DMS79 (cell line): ENCODE results near the gene TCF15.
"Not testable (repeated sequence)": the region's sequence is repeated elsewhere in the genome, so short reads cannot be mapped to it uniquely, and the experiment has no call there.

ENCODE experiments used
- DNase-seq: peaks from one replicate; lab custom pipeline; 2025; lab: John Stamatoyannopoulos, UW

TCF15 gene

DNA sequence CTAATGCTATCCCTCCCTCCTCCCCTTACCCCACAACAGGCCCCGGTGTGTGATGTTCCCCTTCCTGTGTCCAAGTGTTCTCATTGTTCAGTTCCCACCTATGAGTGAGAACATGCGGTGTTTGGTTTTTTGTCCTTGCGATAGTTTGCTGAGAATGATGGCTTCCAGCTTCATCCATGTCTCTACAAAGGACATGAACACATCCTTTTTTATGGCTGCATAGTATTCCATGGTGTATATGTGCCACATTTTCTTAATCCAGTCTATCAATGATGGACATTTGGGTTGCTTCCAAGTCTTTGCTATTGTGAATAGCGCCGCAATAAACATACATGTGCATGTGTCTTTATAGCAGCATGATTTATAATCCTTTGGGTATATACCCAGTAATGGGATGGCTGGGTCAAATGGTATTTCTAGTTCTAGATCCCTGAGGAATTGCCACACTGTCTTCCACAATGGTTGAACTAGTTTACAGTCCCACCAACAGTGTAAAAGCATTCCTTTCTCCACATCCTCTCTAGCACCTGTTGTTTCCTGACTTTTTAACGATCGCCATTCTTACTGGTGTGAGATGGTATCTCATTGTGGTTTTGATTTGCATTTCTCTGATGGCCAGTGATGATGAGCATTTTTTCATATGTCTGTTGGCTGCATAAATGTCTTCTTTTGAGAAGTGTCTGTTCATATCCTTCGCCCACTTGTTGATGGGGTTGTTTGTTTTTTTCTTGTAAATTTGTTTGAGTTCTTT, 31.0 kb downstream of the TCF15 start:
- DNase-seq, result not testable (repeated sequence)

DNA sequence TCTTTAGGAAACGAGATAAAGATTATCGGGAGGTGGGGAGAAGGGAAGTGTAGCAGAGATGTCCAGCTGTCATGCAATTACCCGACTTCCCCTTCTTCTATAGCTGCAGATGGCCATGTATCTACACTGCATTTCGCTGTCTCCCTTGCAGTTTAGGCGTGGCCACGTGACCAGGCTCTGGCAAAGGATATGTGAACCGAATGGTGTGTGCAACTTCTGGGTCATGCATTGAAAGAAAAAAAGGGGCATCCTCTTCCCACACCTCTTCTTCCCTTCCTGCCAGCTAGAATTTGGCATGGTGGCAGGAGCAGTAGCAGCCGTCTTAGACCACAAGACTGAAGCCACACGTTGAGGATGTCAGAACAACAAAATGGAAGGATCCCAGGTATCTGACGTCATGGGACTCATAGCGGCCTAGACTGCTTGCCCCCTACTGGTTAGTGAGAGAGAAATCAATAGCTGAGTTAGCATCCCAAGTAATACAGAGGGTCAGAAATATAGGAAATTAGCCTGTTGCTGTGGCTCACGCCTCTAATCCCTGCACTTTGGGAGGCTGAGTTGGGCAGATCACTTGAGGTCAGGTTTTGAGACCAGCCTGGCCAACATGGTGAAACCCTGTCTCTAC, 32.8 kb downstream of the TCF15 start:
- no peak for DNase-seq

DNA sequence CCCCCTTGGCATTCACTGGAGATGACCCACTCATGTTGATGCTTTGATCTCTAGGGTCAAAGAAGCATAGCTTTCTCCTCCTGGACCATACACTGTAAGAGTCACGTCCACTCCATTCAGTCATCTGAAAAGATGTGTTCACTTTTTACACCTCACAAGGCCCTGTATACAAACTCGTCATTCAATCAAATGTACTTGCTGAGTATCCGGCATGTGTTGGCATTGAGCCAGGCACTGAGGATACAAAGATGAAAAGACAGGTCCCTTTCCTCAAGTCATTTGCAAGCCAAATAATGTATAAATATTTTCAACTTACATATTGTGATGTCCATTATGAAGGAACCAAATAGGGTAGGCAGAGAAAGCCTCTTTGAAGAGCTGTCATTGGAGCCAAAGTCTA, 34.0 kb downstream of the TCF15 start:
- no peak for DNase-seq

DNA sequence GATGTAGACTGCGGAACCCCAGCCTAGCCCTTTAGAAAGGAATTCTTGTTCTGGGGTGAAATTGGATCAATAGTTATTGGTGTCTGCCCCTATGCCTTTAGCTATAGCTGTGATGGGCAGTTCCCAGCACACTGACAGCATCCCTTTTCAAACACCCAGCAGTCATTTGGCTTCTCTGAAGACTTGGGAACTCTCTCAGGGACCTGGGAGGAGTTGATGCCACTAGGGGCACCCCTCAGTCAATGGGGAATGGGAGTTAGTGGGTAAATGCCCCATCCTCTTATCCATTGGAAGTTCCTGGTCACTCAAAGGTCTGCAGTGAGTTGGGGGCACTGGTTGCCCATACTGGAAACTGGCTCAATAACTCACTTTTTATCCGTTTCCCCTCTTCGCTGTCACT, 34.9 kb downstream of the TCF15 start:
- no peak for DNase-seq

DNA sequence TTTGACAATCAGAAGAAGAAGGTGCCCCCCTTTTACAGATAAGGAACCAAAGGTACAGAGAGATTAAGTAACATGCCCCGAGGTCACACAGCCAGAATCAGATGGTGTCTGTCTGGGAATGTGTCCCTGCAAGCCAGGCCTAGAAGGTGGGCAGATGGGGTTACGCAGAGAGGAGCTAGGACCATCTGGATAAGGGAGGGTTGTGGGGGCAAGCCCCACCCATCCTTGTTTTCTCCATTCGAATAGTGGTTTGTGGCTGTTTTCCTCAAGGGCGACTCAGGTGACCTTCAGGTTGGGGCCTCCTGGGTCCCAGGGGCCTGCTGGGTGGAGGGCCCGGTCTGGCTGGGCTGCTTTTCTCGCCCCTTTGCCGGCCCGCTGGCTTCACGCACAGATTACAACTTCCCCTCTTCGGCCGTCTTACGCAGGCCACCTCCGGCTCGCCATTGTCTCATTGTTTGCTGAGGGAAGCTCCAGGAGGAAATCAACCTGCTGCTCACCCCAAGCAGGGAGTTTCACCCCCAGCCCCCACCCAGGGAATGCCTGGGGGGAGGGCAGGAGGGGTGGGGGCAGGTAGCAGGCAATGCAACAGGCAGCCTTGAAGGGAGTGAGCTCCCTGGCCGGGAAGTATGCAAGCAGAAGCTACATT, 35.7 kb downstream of the TCF15 start:
- DNase-seq, result no peak

DNA sequence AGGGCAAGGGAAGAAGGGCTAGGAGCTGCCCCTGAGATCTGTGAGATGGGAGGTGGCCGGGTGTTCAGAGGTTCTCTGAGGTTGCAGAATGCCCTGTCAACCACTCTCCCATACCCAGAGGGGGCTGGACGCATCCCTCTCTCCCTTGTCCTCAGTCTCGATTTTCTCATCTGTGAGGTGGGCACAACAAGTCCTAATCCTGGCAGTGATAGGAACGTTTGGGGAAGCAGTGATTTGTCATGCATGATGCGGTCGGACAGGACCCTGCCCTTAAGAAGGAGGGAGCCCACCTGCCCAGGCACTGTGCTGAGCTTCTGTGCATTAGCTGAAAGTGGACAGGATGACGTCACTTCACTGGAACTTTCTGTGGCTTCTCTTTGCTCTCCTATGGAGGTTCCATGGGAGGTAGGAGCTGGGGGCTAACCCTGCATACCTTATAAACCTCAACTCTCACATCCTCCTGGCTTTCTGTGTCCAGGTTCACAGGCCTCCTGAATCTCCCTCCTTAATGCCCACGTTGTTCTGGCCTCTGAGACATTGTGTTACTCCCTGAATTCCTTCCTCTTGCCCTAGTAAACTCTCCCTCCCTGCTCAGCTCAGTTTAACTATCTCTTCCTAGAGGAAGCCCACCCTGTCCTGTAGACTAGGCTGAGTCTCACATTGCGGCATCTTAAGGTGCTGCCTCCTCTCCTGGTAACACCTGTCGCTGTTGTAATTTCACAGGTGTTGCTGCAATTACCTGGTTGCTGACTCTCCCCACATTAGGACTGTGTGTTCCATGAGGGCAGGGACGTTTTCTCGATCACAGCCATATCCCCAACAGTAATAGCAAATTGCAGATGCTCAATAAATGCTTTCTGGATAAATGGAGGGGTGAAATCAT, 36.5 kb downstream of the TCF15 start:
- DNase-seq, result no peak

DNA sequence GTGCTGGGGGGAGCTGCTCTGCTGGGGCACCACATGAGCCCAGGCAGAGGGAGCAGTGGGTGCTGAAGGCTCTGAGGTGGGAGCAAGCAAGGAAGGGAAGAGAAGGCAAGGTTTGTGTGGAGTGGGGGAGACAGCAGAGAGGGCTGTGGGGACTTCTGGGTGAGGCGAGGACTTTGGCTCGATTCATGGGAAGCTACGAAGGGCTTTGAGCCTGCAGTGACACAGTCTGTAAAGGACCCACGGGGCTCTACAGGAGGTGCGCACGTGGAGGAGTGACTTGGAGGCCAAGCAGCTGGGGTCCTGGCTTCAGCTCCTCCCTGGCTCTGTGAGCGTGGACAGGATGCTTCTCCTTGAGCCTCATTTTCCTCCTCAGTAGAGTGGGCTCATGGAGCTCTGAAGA, 37.4 kb downstream of the TCF15 start:
- no peak for DNase-seq

DNA sequence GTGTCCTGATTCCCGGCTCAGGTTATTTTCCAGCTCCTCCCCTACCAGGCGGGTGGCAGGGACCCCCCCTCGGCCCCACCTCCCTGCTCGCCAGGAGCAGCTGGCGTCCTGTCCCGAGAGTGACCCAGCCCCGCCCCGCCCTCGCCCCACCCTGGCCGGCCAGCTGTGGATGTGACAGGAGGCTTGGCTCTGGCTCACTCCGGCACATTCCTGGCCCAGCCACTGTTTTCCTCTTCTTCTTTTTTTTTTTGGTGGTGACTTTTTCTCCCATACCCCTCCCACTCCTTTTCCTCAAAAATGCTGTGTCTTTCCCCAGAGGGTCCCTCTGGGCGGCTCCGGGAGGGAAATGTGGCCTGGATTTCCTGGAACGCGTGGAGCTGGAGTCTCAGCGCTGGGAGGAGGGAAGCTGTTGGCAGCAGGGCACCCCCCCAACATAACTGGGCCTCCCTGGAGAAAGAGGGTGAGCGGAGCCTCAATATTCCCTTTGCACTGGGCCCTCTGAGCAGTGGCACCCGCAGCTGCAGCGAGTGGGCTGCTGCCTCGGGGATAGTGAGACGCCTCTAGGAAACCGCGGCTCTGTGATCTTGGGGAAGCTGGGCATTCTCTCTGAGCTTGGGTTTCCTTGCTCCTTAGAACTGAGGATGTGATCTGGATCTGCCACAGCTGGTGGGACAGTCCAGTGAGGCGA, 38.2 kb downstream of the TCF15 start:
- no peak for DNase-seq

DNA sequence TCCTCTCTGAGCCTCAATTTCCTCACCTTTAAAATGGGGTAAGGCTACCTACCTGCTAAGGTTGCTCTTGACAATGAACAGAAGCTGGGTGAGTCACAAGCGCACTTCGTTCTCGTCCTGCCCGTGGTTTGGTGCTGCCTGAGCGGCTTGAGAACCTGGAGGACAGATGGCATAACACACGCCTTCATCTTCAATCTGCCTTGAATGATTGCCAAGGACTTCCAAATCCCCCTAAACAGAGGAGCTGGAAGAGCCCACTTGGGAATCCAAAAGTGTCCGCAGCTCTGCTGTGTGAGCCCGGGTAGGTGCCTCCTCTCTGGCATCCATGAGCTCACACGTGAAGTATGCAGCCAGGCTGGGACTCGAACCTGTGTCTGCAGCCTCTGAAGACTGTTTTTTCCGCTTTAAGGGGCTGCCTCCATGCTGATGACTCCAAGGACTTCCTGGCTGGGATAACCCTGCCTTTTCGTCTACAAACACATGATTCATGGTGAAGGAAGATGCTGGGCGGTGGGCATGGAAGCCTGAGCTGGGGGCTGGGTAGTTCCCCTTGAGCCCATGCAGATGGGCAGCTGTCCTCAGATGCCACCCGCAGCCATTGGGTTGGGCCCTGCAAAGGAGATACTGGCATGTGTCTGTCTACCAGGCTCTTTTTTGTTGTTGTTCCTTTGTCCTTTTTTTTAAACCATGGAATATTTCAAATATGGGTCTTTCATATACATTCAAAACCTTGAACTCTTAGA, 41.3 kb downstream of the TCF15 start:
- DNase-seq, result no peak

DNA sequence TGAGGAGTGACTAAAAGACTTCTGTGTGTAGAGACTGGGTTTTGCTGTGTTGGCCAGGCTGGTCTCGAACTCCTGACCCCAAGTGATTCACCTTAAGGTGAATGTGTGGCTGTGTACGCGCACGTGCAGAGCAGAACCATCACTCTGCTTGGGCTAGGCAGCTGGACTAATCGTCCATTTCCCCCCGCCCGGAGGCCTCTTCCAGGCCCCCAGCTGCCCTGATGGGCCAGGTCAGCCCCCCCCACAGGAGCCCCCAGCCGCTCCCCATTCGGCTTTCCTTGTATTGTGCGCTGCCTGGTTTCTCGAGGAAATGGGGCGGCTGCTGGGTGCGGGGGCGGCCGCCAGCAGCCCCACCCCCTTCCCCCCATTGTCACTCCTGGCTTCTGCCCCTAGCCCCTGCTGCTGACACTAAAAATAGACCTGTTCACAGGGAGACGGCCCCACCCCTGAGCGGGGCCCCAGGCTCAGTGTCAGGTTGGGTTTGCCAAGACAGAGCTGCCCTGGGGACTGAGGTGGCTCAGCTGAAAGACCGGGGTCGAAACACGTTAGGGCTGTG, 41.9 kb downstream of the TCF15 start:
- no peak for DNase-seq

DNA sequence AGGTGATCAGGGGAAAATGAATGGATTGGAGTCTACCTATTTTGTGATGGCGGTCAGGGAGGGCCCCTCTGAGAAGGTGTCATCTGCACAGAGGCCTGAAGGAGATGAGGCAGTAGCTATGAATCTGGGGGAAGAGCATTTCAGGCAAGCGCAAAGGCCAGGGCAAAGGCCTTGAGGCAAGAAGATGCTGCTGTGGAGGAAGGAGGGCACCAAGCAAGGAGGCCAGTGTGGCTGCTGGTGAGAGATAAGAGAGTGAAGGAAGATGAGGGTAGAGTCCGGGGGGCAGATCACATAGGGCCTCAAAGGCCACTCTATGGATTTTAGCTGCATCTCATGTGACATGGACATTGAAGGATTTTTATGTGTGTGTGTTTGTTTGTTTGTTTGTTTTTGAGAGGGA, 45.9 kb downstream of the TCF15 start:
- DNase-seq, result no peak

DNA sequence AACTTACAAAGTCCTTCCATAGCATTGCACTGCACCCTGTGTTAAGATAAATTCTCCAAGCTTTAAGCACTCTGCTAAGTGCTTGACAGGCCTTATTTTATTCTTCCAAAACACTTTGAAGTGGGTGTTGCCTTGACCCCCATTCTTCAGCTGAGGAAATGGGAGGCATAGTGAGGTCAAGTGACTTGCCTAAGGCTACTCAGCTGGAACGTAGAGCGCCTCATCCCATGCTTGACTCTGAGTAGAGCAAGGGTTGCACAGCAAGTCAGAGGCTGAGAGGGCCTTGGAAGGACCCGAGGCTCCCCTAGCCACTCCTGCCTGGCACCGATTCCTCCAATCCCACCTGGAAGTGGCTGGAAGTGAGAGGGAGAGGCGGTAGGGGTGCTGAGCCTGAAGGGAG, 46.9 kb downstream of the TCF15 start:
- DNase-seq, result no peak

DNA sequence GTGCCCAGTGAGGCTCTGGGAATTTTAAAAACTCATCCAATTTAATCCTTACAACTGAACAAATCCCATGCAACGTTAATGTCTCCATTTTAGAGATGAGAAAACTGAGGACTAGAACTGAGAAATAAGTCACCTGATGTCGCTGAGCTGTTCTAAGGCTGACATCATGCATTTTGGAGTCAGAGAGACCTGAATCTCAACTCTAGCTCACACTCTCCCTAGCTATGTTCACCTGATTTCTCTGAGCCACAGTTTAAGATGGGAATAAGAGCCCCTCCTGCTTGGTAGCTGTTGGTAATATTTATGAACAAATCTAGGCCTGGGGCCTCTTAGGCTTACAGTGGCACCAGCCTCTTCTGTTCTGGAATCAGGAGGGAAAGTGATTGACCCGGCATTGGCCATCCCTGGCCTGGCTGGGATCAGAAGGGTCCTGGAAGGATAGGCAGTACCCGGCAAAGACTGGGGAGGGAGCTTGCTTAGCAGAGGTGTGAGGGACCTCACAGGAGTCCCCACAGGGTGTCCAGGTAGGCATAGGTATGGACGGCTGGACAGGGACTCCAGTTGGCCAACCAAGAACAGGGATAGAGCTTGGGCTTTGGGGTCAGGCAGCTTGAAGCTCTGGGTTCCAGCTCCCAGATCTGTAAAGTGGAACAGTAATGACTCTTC, 47.7 kb downstream of the TCF15 start:
- no peak for DNase-seq

DNA sequence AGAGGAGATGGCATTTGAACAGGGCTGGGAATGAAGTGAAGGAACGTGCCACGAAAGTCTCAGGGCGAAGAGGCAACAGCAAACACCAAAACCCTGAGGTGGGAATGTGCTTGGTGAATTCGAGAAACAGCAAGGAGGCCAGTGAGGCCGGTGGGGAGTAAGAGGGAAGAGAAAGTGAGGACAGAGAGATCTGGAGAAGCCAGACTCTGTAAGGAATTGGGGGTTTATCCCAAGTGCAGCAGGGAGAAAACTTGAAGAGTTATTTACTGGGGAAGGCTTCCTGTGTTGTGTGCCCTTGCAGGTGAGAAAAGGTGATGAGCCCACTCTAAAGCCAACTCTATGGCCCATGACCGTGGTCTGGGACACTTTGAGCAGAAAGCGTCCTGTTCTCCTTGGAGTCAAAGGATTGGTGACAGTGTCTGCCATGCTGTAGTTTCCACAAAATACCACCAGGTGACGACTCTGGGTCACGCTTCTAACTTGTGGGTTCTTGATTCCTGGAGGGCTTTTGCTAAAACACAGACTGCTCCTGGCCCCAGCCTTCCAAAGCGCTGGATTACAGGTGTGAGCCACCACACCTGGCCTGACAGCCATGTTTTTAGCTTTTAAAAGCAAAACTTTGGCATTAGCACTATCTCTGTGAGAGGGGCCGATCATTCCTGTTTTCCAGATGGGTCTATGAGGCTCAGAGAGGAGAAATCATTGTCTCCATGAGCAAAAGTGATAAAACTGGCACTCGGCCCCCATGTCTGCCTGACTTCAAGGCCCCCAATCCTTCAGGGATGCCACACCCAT, 48.5 kb downstream of the TCF15 start:
- DNase-seq, result peak; percentile 27

DNA sequence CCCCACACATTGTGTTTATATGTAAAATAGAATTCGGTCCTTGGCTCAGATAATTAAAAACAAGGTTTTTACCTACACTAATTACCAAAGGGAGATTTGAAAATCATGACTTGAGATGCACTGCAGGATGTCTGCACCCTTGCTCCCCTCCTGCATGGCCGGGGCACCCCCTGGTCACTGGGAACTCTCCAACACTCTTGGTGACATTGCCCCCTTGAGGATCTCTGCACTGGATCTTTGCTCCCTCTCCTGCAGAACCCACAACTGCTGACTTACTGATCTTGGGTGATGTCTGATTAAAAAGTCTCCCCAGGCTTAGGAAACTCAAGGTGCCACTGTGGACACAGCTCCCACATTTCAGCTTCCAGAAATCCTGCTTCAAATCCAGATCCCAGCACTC, 49.4 kb downstream of the TCF15 start:
- DNase-seq, result no peak

DNA sequence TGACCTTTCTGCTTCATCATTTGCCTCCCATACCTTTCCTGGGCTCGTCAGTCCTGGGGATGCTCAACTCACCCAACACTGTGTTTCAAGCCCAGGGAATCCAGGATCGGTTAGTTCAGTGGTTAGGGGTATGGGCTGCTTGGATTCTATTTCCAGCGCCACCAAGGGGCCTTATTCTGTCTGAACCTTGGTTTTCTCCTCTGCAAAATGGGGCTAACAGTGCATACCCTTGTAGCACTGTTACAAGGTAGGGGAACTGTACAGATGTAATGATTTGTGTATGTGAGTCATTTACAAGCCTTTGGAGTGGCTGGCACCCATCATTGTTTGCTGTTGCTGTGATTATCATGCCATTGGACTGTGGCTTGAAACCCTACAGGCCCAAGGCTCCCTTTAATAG, 52.0 kb downstream of the TCF15 start:
- DNase-seq, result no peak

DNA sequence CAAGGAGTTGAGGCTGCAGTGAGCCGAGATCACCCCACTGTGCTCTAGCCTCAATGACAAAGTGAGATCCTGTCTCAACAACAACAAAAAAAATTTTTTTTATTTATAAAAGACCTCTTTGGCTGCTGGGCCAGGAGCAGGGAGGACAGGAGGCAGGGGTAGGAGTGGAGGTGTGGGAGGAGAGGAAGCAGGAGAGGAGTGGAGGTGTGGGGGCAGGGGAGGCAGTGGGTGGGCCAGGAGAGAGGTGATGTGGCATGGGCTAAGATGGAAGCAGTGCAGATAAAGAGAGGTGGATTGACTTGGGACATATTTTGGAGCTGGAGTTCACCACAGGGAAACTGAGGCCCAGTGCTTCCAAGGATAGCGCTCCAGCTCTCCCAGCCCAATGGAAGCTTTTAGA, 53.1 kb downstream of the TCF15 start:
- DNase-seq, result no peak

DNA sequence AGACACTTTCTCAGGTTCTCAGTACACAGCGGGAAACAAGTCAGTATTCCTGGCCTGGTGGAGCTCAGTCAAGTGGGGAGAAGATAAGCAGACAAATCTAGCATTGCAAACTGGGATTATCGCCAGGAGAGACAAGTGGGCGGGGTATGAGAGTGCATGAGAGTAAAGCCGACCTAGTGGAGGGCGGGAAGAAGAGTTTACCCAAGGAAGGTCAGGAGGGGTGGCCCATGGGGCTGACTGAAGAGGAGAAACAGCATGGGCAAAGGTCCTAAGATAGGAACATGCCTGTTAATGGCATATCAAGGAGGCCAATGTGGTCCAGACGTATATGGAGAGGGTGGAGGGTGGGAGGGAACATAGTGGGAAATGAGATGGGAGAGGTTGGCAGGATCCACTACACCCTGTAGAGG, 54.1 kb downstream of the TCF15 start:
- DNase-seq, result peak; percentile 32
